Glutamatergic neuron (in vitro differentiated cells): ENCODE data around the gene AGPAT4. TPM values are rescaled to one million over a fixed set of nuclear protein-coding genes. Genes with fewer than 3 reads are reported as not detected.

Source experiments
- DNase-seq: peaks from one replicate; pipeline ENCODE4 v3.0.0; 2022
- H3K27ac Mint-ChIP-seq: one replicate; pipeline ENCODE4 v1.8.0; 2020; ENCODE audit warnings: mild to moderate bottlenecking, mixed read lengths, inconsistent platforms; ENCODE audit not compliant: unreplicated experiment
- H3K27me3 Mint-ChIP-seq: one replicate; pipeline ENCODE4 v1.8.0; 2020; ENCODE audit warnings: mild to moderate bottlenecking, moderate library complexity, mixed read lengths, inconsistent platforms; ENCODE audit not compliant: unreplicated experiment
- H3K36me3 Mint-ChIP-seq: one replicate; pipeline ENCODE4 v1.8.0; 2020; ENCODE audit warnings: mild to moderate bottlenecking, mixed read lengths, inconsistent platforms; ENCODE audit not compliant: unreplicated experiment
- H3K4me1 Mint-ChIP-seq: one replicate; pipeline ENCODE4 v1.8.0; 2020; ENCODE audit warnings: mild to moderate bottlenecking, low read depth, mixed read lengths, inconsistent platforms; ENCODE audit not compliant: unreplicated experiment
- H3K4me3 Mint-ChIP-seq: one replicate; pipeline ENCODE4 v1.8.0; 2020; ENCODE audit warnings: mild to moderate bottlenecking, mixed read lengths, inconsistent platforms; ENCODE audit not compliant: unreplicated experiment
- H3K9me3 Mint-ChIP-seq: one replicate; pipeline ENCODE4 v1.8.0; 2020; ENCODE audit warnings: mild to moderate bottlenecking, moderate library complexity, mixed read lengths, inconsistent platforms; ENCODE audit not compliant: unreplicated experiment
- total RNA-seq: library from RNA; stranded (reverse); fragmentation: NEBNext Ultra II Directional; extraction: Animal tissue kit (Norgen Biotek cat#: 25700); gene quantifications from one replicate; pipeline ENCODE4 v1.2.1, GENCODE V29; 2021; ENCODE audit not compliant: unreplicated experiment
- TF ChIP-seq, protein P1 (sequence below): fragments of 200-600 bp; sonication (generic); IDR thresholded peaks from one replicate; pipeline ENCODE4 v1.5.0; 2021; ENCODE audit not compliant: partially characterized antibody, unreplicated experiment

Gene AGPAT4
- total RNA-seq, 1 donor from 2014 or later, result 90.2 TPM

DNA sequence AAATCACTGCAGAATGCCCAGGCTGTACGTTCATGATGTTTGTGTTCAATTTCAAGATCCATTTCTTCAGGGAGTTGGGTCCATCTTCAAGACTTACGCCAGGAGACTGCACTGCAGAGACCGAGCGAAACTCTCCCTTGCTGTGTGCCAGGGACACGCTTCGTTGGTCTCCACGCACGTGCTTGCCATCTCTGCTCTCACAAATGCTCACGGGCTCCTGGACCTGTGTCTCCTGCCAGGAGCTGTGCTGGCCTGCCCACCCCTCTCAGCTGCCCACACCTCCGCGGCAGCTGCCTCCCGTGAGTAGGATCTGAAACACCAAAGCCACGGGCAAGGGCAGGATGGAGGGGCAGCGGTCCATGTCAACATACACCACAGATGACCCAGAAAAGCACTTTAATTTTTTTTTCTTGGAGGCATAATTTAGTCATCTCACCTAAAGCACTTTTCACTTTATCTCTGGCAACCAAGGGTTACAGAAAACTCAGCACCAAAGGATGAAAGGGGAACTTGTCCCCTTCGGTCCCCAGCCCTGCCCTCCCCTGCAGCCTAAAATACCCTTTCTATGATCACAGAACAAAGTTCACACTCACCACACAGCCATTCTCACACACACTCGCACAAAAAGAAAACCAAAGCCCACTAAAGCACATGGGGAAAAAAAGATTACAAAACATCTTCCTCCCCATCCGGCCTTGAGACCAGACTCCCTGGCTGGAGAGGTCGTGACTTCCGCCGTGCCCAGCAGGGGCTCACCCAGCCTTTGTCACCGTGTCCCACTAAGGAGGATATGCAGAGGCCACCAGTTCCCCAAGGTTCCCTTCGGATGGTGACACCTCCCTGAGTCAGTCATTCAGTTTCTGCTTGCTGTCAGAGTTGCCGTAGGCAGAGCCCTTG is 137.9 kb downstream of the AGPAT4 start:
- Mint-ChIP-seq H3K4me1 (no peaks in the 10 kb centered on the region), H3K9me3 (peaks cover 20% of the 10 kb centered on the region), H3K27ac (peak overlapping the region; percentile 56), H3K27me3 (peaks cover 5% of the 10 kb centered on the region), H3K36me3 (peaks cover 33% of the 10 kb centered on the region), H3K4me3 (no peak overlapping the region)
- no peak for DNase-seq
- TF ChIP-seq, protein P1, sequence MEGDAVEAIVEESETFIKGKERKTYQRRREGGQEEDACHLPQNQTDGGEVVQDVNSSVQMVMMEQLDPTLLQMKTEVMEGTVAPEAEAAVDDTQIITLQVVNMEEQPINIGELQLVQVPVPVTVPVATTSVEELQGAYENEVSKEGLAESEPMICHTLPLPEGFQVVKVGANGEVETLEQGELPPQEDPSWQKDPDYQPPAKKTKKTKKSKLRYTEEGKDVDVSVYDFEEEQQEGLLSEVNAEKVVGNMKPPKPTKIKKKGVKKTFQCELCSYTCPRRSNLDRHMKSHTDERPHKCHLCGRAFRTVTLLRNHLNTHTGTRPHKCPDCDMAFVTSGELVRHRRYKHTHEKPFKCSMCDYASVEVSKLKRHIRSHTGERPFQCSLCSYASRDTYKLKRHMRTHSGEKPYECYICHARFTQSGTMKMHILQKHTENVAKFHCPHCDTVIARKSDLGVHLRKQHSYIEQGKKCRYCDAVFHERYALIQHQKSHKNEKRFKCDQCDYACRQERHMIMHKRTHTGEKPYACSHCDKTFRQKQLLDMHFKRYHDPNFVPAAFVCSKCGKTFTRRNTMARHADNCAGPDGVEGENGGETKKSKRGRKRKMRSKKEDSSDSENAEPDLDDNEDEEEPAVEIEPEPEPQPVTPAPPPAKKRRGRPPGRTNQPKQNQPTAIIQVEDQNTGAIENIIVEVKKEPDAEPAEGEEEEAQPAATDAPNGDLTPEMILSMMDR, result no peak

DNA sequence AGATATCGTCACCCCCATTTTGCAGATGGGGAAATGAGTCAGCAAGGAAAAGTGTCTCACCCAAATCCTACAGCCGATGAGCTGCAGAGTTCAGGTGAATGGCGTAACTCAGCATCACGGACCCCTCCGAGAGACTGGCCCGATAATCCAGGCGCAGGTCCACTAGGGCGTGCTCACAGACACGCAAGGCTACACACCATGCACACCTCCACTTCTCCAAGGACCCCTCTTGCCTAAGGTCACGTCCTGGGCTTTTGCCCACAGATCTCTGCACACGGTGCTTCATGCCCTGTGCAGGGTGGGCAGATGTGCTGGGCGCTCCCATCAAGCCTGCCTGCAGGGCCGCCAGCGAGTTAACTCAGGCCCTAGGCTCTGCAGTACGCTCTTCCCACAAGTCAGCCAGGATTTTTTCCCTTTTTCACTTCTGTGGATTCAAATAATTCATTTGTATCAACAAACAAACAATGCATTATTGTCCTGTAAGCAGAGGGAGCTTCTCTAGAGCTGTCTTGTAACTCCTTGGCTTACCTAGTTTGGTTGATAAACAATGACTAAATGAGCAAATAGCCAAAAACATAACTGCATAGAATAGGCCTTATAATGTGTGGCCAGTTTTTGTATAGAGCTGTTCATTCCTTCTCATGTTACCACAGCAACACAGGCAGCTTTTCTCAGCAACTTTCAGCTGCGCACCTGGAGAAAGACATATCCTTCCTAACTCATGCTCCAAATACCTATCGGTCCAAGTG is 139.1 kb downstream of the AGPAT4 start:
- Mint-ChIP-seq H3K36me3 (peaks cover 43% of the 10 kb centered on the region), H3K27me3 (peaks cover 9% of the 10 kb centered on the region), H3K27ac (no peak overlapping the region), H3K9me3 (peaks cover 25% of the 10 kb centered on the region), H3K4me3 (no peak overlapping the region), H3K4me1 (no peaks in the 10 kb centered on the region)
- TF ChIP-seq, protein P1, result no peak
- no peak for DNase-seq

GRCh38 chr6:161133963-161134362 is 139.9 kb downstream of the AGPAT4 start:
- no peak for DNase-seq
- TF ChIP-seq, protein P1, result no peak
- H3K27me3 Mint-ChIP-seq, result peaks cover 11% of the 10 kb centered on the region
- no peak overlapping the region for H3K4me3 Mint-ChIP-seq
- H3K27ac Mint-ChIP-seq, result no peak overlapping the region
- peaks cover 31% of the 10 kb centered on the region for H3K9me3 Mint-ChIP-seq
- H3K4me1 Mint-ChIP-seq, result no peaks in the 10 kb centered on the region
- peaks cover 50% of the 10 kb centered on the region for H3K36me3 Mint-ChIP-seq

GRCh38 chr6:161132384-161132783 is 141.5 kb downstream of the AGPAT4 start:
- Mint-ChIP-seq H3K27ac (no peak overlapping the region), H3K27me3 (peaks cover 13% of the 10 kb centered on the region), H3K9me3 (peaks cover 28% of the 10 kb centered on the region), H3K4me1 (no peaks in the 10 kb centered on the region), H3K4me3 (no peak overlapping the region), H3K36me3 (peaks cover 64% of the 10 kb centered on the region)
- TF ChIP-seq, protein P1, result no peak
- DNase-seq, result no peak
